ENCODE measurements around the gene ANP32E.
A peak's percentile ranks its signal among the peaks of the same experiment; 100 is the strongest.
"Not testable (repeated sequence)": the region's sequence is repeated elsewhere in the genome, so short reads cannot be mapped to it uniquely, and the experiment has no call there.

Gene ANP32E

DNA sequence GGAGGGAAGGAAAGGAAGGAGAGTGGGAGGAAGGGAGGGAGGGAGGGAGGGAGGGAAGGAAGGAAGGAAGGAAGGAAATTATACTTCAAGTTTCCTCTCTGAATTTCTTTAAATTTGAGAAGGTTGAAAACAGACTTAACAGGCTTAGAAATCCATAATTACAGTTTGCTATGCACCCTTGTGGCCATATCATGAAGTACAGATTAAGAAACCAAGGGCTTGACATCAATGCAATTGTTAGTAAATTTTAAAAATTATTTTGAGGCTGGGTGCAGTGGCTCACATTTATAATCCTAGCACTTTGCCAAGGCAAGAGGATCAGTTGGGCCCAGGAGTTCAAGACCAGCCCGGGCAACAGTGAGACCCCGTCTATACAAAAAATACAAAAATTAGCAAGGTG lies 14.4 kb downstream of the ANP32E start:
- H3K9me3 Mint-ChIP-seq, result no peaks in the 10 kb centered on the region
- H3K36me3 Mint-ChIP-seq (ENCODE audit: insufficient read depth), result peaks cover 47% of the 10 kb centered on the region
- H3K27ac Mint-ChIP-seq (ENCODE audit: low read depth), result no peak overlapping the region
- peaks cover 6% of the 10 kb centered on the region for H3K4me1 Mint-ChIP-seq
- ATAC-seq (replicated peaks; ENCODE audit: extremely low read depth, poor library complexity, severe bottlenecking) (no peak), DNase-seq (ENCODE audit: low spot score in 2 of 2) (no peak)
- no peak overlapping the region for H3K4me3 Mint-ChIP-seq
- H3K27me3 Mint-ChIP-seq, result no peaks in the 10 kb centered on the region

DNA sequence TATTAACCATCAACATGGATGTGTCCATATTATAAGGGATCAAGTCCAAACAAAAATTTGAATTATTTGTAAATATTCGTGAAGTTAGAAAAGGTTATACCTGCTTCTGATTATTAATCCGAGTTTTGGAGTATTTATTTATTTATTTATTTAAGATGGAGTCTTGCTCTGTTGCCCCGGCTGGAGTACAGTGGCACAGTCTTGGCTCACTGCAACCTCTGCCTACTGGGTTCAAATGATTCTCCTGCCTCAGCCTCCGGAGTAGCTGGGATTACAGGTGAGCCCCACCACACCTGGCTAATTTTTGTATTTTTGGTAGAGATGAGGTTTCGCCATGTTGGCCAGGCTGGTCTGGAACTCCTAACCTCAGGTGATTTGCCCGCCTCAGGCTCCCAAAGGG lies 20.1 kb downstream of the ANP32E start:
- not testable (repeated sequence) for H3K4me1 Mint-ChIP-seq; H3K27me3 Mint-ChIP-seq; DNase-seq (ENCODE audit: low spot score in 2 of 2); H3K27ac Mint-ChIP-seq (ENCODE audit: low read depth); ATAC-seq (replicated peaks; ENCODE audit: extremely low read depth, poor library complexity, severe bottlenecking); H3K9me3 Mint-ChIP-seq; H3K4me3 Mint-ChIP-seq
- peaks cover 16% of the 10 kb centered on the region for H3K36me3 Mint-ChIP-seq (ENCODE audit: insufficient read depth)

- H3K9me3 Mint-ChIP-seq; ATAC-seq (replicated peaks; ENCODE audit: extremely low read depth, poor library complexity, severe bottlenecking); H3K27me3 Mint-ChIP-seq; H3K4me1 Mint-ChIP-seq; DNase-seq (ENCODE audit: low spot score in 2 of 2): not testable (repeated sequence)
- H3K4me3 Mint-ChIP-seq, result peak overlapping the region; percentile 75
- H3K36me3 Mint-ChIP-seq (ENCODE audit: insufficient read depth), result peaks cover 11% of the 10 kb centered on the region
- H3K27ac Mint-ChIP-seq (ENCODE audit: low read depth), result peak overlapping the region; percentile 95
Observed at GRCh38 chr1:150214099-150214756, 21.7 kb downstream of the ANP32E start.

- Mint-ChIP-seq H3K9me3 (no peaks in the 10 kb centered on the region), H3K27ac (ENCODE audit: low read depth) (peak overlapping the region; percentile 95), H3K36me3 (ENCODE audit: insufficient read depth) (peaks cover 8% of the 10 kb centered on the region), H3K4me3 (peak overlapping the region; percentile 75), H3K4me1 (peaks cover 8% of the 10 kb centered on the region), H3K27me3 (no peaks in the 10 kb centered on the region)
- peak; percentile 100 for ATAC-seq (replicated peaks; ENCODE audit: extremely low read depth, poor library complexity, severe bottlenecking)
- peak; percentile 72 to 83 for DNase-seq (ENCODE audit: low spot score in 2 of 2)
Observed at GRCh38 chr1:150213170-150214098, 22.5 kb downstream of the ANP32E start.

DNA sequence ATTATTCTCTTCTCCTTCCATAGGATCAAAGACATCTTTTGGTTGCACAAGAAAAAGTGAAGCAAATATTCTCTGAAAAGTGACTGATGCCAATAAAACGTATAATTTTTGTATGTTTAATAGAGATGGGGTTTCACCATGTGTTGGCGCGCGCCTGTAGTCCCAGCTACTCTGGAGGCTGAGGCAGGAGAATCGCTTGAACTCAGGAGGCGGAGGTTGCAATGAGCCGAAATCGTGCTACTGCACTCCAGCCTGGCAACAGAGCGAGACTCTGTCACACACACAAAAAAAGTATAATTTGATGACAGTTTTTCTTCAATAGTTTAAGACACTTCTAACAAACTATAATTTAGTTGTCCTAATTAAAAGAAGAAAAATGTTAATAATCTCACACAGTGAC lies 23.8 kb downstream of the ANP32E start:
- no peaks in the 10 kb centered on the region for H3K9me3 Mint-ChIP-seq
- no peak overlapping the region for H3K27ac Mint-ChIP-seq (ENCODE audit: low read depth)
- no peak overlapping the region for H3K4me3 Mint-ChIP-seq
- H3K36me3 Mint-ChIP-seq (ENCODE audit: insufficient read depth), result peaks cover 3% of the 10 kb centered on the region
- ATAC-seq (replicated peaks; ENCODE audit: extremely low read depth, poor library complexity, severe bottlenecking), result no peak
- peaks cover 7% of the 10 kb centered on the region for H3K27me3 Mint-ChIP-seq
- DNase-seq (ENCODE audit: low spot score in 2 of 2), result no peak
- H3K4me1 Mint-ChIP-seq, result peaks cover 8% of the 10 kb centered on the region

GRCh38 chr1:150210706-150211105 lies 25.2 kb downstream of the ANP32E start:
- Mint-ChIP-seq H3K27ac (ENCODE audit: low read depth) (no peak overlapping the region), H3K4me3 (no peak overlapping the region), H3K27me3 (peaks cover 7% of the 10 kb centered on the region), H3K4me1 (peaks cover 8% of the 10 kb centered on the region), H3K36me3 (ENCODE audit: insufficient read depth) (peaks cover 3% of the 10 kb centered on the region), H3K9me3 (no peaks in the 10 kb centered on the region)
- DNase-seq (ENCODE audit: low spot score in 2 of 2) (no peak), ATAC-seq (replicated peaks; ENCODE audit: extremely low read depth, poor library complexity, severe bottlenecking) (no peak)

DNA sequence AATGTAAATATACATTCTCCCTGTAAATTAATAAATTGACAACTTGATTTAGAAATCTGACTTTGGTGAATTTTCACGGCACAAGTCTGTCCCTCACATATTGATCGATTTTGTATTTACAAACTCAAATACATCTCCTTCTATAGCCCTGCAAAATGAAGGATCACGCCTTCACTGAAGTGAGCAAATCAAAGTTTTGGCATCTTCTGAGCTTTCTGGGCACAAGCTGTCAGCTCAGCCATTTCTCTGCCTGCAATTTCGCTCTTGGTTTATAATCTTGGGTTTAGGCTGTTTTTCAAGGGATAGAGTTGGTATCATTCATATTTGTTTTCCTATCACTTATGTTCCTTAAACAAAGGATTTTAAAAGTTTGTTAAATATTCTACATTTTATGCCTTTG lies 25.8 kb downstream of the ANP32E start:
- peaks cover 8% of the 10 kb centered on the region for H3K4me1 Mint-ChIP-seq
- no peak overlapping the region for H3K4me3 Mint-ChIP-seq
- peaks cover 7% of the 10 kb centered on the region for H3K27me3 Mint-ChIP-seq
- no peak overlapping the region for H3K27ac Mint-ChIP-seq (ENCODE audit: low read depth)
- H3K9me3 Mint-ChIP-seq, result no peaks in the 10 kb centered on the region
- H3K36me3 Mint-ChIP-seq (ENCODE audit: insufficient read depth), result peaks cover 3% of the 10 kb centered on the region
- ATAC-seq (replicated peaks; ENCODE audit: extremely low read depth, poor library complexity, severe bottlenecking) (no peak), DNase-seq (ENCODE audit: low spot score in 2 of 2) (no peak)

DNA sequence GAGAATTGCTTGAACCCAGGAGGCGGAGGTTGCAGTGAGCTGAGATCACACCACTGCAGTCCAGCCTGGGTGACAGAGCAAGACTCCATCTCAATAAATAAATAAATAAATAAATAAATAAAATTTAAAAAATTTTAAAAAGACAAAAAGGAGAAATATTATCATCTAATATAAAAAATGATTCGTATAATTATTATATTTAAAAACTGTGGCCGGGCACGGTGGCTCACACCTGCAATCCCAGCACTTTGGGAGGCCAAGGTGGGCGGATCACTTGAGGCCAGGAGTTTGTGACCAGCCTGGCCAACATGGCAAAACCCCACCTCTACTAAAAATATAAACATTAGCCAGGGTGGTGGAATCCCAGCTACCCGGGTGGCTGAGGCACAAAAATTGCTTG lies 27.5 kb downstream of the ANP32E start:
- H3K27ac Mint-ChIP-seq (ENCODE audit: low read depth); H3K27me3 Mint-ChIP-seq; H3K36me3 Mint-ChIP-seq (ENCODE audit: insufficient read depth); ATAC-seq (replicated peaks; ENCODE audit: extremely low read depth, poor library complexity, severe bottlenecking); H3K4me3 Mint-ChIP-seq; DNase-seq (ENCODE audit: low spot score in 2 of 2); H3K9me3 Mint-ChIP-seq; H3K4me1 Mint-ChIP-seq: not testable (repeated sequence)

DNA sequence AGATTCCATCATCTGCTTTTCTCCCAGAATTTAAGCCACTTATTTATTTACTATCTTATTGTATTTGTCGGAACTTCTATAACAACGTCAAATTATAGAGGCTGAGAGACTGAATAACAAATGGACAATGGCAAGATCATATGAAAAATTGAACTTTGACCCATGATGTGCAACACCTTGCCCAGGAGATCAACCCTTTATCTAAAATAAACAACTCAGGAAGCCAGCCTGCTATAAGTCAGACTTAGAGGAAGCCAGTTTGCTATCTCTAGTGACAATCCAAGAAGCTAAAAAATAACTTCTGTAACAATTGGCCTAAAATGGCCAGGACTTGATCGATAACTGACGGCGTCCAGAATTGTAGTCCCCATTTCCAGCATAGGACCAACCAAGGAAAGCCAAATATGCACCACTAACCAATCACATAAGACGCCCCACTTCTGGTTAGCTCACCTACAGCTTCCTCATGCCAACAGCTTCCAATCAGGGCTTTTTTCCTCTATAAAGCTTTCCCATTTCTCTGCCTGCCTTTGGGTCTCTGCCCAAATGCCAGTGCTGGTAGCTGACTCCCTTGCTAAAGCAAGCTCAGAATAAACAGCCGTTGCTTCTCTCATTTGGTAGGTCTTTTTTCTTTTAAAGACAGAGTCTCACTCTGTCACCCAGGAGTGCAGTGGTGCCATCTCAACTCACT lies 28.5 kb downstream of the ANP32E start:
- peaks cover 7% of the 10 kb centered on the region for H3K27me3 Mint-ChIP-seq
- no peaks in the 10 kb centered on the region for H3K9me3 Mint-ChIP-seq
- DNase-seq (ENCODE audit: low spot score in 2 of 2), result no peak
- no peaks in the 10 kb centered on the region for H3K4me1 Mint-ChIP-seq
- no peak for ATAC-seq (replicated peaks; ENCODE audit: extremely low read depth, poor library complexity, severe bottlenecking)
- H3K27ac Mint-ChIP-seq (ENCODE audit: low read depth), result no peak overlapping the region
- H3K4me3 Mint-ChIP-seq, result no peak overlapping the region
- H3K36me3 Mint-ChIP-seq (ENCODE audit: insufficient read depth), result no peaks in the 10 kb centered on the region

DNA sequence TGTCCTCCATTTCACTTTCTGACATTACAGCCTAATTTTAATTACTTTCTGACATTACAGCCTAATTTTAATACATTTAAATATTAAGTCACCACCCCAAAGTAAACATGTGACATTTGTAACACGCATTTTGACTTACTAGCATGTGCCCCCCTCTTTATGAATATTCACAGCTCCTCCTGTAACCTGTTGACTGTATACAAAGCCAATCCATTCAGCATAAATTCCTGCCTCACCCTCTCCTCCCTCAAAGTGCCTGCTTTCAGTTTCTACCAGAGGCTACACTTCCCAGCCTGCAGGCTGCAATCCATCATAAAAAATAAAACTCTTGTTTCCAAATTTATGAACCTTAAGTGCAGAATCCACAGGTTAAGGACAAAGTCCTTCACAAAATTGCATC lies 39.5 kb downstream of the ANP32E start:
- H3K27me3 Mint-ChIP-seq, result peaks cover 15% of the 10 kb centered on the region
- no peaks in the 10 kb centered on the region for H3K9me3 Mint-ChIP-seq
- H3K36me3 Mint-ChIP-seq (ENCODE audit: insufficient read depth), result no peaks in the 10 kb centered on the region
- H3K4me1 Mint-ChIP-seq, result no peaks in the 10 kb centered on the region
- no peak overlapping the region for H3K4me3 Mint-ChIP-seq
- DNase-seq (ENCODE audit: low spot score in 2 of 2) (no peak), ATAC-seq (replicated peaks; ENCODE audit: extremely low read depth, poor library complexity, severe bottlenecking) (no peak)
- H3K27ac Mint-ChIP-seq (ENCODE audit: low read depth), result no peak overlapping the region

DNA sequence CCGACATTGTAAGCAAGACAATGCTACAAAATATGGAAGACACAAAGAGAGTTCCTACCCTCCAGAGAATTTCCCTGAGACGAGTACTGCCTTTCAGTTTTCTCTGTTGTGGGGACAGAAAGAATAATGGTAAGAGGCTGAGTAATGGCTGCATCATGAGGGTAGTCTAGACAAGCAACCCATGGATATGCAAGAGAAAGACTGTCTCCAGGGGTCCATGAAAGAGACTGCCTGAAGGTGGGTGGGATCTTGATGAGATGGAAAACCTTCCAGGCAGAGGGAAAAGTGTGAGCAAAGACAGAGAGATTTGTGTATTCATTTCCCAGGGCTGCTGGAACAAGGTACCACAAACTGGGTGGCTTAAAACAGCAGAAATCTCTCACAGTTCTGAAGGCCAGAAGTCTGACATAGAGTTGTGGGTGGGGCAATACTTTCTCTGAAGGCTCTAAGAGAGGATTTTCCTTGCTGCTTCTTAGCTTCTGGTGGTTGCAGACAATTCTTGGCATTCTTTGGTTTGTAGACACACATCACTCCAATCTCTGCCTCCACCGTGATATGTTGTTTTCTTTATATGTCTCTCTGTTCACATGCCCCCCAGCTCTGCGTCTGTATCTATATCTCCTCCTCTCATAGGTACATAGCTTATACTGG lies 41.4 kb downstream of the ANP32E start:
- Mint-ChIP-seq H3K4me3 (no peak overlapping the region), H3K9me3 (no peaks in the 10 kb centered on the region), H3K27me3 (peaks cover 15% of the 10 kb centered on the region), H3K4me1 (no peaks in the 10 kb centered on the region), H3K36me3 (ENCODE audit: insufficient read depth) (no peaks in the 10 kb centered on the region), H3K27ac (ENCODE audit: low read depth) (no peak overlapping the region)
- DNase-seq (ENCODE audit: low spot score in 2 of 2) (no peak), ATAC-seq (replicated peaks; ENCODE audit: extremely low read depth, poor library complexity, severe bottlenecking) (no peak)

- no peak for ATAC-seq (replicated peaks; ENCODE audit: extremely low read depth, poor library complexity, severe bottlenecking)
- Mint-ChIP-seq H3K27ac (ENCODE audit: low read depth) (no peak overlapping the region), H3K9me3 (no peaks in the 10 kb centered on the region), H3K27me3 (peaks cover 15% of the 10 kb centered on the region), H3K4me3 (no peak overlapping the region), H3K4me1 (peaks cover 7% of the 10 kb centered on the region), H3K36me3 (ENCODE audit: insufficient read depth) (no peaks in the 10 kb centered on the region)
- no peak for DNase-seq (ENCODE audit: low spot score in 2 of 2)
Observed at GRCh38 chr1:150192012-150192411, 43.9 kb downstream of the ANP32E start.

Measured in central memory CD8-positive, alpha-beta T cell (primary cell).